GM21825 (cell line): ENCODE measurements around the gene ALCAM.
A peak's percentile ranks its signal among the peaks of the same experiment; 100 is the strongest.

Source experiments
- ATAC-seq: cut with Tn5 transposase; IDR thresholded peaks from one replicate; pipeline ENCODE4 v1.9.1; 2021; ENCODE audit warnings: mild to moderate bottlenecking, moderate library complexity; ENCODE audit not compliant: unreplicated experiment

Gene ALCAM

DNA sequence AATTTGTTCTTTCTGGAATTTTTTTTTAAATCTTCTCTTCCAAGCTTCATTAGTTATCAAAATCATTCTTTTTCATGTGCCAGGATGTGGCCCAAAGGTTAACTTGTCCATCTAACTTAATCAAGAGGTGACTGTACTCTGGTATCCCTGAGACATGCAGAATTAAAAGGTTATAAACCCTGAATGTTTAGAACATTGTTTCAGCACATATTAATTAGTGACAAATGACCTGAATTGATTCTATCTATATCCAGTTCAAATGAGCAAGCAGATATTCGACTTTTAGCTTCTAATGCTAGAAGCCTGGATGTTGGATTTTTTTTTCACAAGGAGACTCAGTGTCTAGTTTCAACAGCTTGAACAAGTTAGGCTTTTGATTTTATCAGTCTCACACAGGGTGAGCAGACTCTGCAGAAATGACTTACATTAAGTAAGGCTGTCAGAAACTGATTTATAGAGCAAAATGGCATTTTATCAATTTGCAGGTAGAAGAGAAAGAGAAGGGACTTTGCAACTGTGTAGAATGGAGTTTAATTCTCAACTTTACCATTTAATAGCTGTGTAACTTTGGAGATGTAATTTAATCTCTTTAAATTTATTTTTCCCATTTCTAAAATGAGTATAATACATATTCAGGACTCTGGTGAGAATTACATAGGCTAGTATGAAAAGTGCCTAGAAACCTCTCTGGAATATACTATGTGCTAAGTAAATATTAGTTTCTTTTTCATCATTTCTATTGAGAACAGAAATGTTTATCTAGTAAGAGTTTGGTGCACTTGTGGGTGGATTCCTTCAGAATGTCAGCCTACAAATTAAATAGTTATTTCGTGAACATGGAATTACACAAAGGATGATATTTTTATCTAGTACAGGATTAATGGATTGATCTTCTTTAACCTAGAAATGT, 100.0 kb downstream of the ALCAM start:
- ATAC-seq: no peak

DNA sequence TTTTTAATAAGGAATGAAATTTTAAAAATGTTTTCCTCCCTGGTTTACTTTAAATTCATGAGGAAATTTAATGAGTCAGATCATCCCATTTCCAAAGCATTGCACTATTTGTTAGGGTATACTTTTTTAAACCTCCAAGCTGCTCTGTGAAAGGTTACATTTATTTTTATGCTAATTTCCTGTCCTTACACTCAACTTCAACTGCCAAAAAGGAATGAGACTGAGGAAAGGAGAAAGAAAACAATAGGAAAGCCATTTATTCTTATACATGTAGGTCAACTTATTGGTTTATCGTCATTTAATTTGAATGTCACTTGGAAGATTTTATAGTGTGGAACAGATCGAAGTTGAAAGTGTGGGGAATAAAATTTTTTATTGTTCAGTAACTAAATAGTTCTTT, 104.1 kb downstream of the ALCAM start:
- ATAC-seq: no peak

DNA sequence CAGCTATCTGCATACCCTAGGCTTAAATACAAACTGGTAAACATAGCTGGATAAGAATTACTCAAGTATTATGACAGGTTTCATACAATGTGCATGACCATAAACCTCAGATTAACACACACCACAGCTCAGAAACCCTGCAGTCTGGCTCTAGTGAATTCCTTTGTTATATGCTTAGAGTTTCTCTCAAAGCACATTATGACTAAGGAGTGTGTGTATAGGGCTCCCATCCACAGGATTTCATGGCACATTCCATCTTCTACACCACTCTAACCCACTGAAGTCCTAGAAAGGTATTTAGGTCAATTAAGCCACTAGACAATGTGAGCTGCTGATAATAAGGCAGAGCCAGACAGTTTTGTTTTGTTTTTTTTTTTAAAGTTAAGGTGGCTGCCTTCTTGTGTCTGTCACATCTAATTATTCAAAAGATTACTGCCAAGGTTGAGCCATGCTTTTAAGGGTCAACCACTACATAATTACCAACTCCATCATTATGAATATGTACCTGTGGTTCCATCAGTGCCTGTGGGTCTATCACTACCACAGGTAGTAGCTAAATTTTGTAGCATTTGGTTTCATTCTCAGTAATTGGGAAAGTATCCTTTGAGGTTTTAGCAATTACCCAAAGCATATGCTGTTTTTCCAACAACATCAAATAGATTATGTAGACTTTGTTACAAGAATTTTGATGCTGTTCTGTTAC, 107.0 kb downstream of the ALCAM start:
- peak; percentile 89 for ATAC-seq

DNA sequence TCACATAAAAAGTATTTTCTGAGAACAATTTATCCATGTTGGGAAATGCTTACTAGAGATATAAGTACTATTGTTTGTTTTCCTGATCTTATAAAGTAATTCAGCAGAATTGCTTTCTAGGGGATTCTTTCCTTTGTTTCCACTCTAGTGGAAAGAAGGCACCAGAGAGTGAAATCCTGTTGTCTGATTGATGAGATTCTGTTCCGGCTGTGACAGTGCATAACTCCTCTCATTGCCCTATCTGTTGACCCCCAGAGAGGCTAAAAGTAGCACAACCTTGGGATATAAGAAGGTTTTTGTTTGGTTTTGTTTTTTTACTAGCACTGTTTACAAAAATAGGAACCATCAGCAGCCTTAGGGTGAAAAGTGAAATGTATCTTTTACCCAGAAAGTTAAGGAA, 114.1 kb downstream of the ALCAM start:
- no peak for ATAC-seq

DNA sequence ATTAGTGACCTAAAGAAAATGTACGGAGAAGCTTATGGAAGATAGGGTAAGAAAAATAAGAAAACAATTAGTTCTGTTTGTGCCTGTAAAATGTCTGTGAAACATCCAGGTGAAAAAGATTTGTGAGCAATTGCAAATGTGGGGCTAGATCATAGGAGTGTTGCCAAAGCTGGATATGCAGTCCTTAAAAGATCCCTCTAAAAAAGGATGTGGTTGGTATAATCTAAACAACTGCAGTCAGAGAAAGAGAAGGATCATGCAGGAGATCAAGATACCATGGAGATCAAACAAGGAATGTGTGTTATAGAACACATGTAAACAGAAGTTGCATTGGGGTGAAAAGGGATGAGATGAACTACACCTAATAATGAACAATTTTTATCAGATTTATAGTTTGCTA, 116.8 kb downstream of the ALCAM start:
- ATAC-seq: no peak

DNA sequence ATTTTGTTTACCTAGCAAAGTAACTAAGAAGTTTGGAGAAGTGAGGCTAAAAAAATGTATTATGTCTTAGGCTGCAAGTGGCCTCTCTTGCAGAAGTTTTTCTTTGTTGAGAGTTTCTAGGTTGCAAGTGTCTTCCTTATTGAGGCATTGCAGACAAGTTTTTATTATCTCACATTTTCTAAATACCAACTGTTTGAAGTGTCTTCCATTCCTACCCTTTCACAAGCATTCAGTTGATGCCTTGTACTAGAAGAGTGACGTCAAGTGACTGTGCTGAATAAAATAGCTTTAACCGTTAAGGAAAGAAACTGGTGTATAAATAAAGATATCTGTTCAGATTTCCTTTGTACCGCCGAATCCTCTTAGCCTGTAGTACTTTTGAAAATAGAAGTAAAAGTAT, 123.3 kb downstream of the ALCAM start:
- no peak for ATAC-seq

DNA sequence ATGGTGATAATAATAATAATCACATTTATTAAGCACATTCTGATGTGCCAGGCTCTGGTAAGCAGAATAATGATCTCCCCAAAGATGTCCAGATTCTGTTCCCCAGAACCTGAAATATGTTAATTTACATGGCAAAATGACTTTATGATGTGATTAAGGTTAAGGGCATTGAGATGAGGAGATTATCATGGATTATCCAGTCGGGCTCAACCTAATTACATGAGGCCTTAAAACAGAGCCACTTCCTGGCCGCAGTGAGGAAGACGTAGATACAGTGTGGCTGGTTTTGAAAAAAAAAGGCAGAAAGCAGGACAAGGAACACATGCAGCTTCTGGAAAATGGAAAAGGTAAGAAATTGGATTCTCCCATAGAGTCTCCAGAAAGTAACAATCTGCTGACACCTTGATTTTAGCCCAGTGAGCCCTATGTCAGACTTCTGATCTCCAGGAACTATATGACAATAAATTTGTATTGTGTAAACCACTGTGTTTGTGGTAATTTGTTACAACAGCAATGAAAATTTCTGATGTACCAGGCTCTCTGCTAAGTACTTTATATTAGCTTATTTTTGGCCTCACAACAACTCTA, 126.7 kb downstream of the ALCAM start:
- ATAC-seq: no peak

DNA sequence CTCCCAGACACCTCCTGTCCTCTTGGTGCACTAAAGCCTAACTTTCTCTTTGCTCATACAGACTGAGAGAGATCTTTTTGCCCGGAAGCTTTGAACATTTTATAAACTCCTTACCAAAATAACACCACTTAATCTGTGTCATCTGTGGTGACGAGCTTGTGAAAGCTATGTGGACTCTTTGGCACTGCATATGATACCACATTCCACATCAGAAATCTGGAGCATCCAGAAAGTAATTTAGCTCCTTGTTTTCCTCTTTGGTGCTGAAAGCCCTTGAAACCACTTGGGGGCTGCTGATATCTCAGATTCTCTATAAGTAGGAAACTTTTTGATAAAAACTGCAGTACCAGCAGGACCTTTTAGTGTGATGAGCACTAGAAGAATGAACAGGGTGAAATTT, 128.3 kb downstream of the ALCAM start:
- no peak for ATAC-seq

DNA sequence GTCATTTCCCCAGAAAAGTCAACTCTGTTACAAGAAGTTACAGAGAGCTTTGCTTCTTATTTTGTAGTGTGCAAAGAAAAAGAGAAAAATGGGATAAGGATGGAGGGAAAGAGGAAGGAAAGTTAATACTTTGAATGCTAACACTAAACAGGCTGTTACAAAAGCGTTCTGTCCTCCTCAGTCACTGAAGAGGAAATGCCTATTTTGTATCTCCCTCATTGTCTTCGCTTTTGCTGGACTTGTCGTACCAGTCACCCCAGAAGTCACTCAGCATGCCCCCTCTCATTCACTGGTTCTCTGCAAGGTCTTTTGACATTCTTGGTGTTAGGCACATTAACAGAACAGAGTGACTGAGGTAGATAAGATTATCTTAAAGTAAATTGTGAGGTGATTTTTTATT, 129.6 kb downstream of the ALCAM start:
- no peak for ATAC-seq

DNA sequence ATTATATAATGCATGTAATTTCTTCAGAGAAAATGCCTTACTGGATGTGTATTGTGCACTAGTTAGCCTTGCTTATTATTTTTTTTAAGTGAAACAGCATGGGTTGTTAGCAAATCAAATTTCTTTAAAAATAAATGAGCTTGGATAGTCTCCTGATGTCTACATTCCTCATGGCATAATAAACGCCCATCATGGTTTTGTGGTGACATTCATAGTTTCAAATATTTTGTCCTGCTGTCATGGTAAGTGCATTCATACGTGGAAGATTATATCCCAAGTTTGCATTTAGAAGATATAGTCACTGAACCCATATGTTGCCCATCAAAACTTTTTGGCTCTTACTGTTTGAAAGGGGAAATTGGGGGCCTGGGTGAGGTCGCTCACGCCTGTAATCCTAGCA, 130.7 kb downstream of the ALCAM start:
- ATAC-seq: no peak

DNA sequence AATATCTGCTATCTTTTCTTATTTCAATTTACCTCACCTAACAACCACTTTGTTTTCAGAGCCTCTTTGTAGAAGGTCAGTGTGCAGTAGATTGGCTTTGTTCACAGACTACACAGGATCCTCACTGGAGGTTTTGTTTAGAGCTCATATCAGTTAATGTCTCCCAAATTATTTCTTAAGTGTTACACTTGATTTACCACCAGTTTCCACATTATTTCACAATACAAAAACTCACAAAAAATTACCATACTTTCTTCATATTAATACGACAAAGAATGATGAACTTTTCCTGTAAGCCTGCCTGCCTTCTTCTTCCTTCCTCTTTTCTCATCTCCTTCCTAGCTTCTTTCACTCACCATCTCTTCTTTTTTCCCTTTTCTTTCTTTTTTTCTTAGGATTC, 133.3 kb downstream of the ALCAM start:
- ATAC-seq: no peak

DNA sequence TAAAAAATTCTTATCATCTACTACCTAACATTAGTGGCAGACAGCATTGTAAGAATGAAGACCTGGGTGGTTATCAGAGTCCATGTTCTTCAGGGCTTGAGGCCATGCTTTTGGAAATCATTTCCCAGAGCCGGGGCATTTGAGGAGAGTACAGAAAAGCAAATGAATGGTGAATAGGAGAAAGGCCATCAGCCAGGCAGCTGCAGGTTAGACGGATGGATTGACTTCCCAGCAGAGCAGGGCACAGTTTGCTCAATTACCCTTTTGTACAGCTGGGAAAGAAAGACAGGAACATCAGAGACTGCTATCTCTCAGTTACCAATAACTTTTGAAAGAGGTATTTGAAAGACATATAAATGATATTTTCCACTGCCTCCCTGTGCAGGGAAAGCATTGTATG, 135.6 kb downstream of the ALCAM start:
- no peak for ATAC-seq

DNA sequence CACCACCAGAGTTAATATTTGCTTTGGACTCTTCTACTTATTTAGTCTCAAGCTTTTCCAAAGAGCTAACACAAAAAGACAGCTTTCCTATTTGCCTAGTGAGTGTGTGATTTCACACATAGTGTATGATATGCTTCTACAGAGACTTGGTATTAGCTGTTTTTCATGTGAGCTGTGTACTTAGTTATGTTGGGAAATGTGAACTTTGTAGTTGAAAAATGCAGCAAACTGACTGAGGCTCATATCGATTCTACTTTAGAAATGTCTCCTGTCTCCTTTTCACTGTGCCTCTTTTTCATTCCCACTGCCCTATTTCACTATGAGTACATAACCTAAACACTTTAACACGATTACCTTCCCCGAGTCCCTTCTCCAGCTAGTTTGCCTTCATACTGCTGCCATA, 136.5 kb downstream of the ALCAM start:
- no peak for ATAC-seq

DNA sequence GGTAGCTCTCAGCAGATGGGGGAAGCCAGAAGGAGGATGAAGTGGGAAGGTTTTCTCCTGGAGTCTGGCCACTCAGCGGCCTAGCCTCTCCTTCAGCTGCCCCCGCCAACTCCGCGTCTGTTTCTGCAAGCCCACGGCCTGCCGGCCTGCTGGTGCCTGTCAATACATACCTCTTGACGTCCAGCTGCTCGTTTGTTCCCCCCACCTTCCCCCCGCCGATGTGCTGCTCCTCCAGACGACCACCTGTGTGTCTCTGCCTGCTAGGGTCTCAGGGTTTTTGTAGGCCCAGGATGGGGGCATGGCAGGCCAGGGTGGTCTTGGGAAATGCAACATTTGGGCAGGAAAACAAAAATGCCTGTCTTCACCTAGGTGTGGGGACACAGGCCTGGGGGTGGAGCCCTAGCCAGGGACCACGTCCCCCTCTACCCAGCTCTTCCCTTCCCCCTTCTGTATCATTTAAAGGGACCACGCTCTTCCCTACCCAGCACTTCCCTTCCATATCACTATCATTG, 137.8 kb downstream of the ALCAM start:
- no peak for ATAC-seq

DNA sequence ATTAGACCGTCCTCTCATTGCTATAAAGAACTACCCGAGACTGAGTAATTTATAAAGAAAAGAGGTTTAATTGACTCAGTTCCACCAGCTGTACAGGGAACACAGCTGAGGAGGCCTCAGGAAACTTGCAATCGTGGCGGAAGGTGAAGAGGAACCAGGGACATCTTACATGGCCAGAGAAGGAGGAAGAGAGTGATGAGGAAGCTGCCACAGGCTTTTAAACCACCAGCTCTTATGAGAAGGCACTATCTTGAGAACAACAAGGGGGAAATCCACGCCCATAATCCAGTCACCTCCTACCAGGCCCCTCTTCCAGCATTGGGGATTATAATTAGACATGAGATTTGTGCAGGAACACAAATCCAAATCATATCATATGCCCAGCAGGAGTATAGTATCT, 138.5 kb downstream of the ALCAM start:
- ATAC-seq: no peak

DNA sequence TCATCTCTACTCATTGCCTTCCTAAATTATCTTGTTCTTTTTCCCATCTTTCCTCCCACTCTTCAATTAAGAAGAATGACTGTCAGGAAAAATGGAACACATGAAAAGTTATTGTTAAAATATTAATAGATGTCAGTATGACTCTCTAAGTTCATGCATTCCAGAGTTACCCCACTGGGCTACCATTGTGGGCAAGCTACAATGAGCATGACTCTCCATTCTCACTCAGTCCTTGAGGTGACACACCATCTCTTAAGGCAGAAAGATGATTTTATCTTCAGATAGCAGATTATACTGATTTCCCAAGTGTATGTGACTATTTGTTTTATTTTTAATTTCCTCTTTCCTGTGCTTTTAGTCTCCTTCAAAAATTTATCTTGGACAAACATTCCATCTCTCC, 144.3 kb downstream of the ALCAM start:
- ATAC-seq: no peak

DNA sequence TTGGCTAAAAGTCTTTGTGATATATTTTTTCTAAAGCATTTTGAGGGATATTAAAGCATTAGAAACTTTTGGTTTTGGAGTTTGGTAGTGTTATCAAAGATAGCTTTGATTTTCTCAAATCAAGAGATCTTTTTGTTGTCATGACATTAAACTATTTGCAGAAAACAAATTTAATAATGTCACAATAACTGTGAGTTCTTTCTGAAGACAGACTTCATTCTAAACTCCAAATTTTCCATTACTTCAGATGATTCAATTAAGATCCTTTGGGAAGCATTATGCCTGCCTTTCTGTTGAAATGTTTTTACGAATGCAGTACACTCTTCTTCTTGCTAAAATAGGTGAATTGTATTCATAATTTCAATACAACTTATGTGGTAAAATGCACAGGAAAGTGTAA, 145.4 kb downstream of the ALCAM start:
- no peak for ATAC-seq

DNA sequence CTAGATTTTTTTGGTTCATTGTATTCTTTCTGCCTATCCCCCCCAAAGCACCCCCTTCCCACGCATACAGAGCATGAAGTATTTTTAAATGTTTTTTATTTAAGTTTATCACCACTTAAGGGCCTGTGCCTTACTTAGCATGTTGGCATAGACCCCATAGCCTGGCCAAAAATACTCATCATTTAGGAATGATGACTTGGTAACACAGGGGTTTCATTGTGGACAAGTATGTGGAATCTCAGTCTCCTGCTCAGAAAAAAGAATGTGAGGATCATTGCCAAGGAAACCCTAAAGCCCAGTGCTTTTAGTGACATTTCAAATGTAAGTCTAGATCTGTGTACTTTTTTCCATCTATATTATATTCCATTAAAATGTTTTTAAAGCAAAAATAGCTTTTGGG, 146.3 kb downstream of the ALCAM start:
- no peak for ATAC-seq

DNA sequence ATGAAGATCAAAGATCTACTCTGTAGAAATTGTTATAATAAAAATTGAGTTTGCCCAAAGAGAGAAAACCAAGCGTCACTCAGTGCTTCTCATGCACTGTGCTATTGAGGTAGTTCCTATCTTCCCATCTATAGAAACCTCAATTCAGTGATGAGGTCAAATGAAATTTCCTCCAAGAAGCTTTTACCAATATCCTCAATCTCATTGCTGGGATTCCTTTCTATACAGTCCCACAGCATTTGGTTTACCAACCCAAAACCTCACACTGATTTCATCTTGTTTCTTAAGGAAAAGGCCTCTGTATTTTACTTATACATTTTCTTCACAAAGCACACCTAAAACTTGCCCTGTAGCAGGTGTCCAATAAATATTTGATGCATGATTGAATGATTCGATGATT, 147.2 kb downstream of the ALCAM start:
- no peak for ATAC-seq

DNA sequence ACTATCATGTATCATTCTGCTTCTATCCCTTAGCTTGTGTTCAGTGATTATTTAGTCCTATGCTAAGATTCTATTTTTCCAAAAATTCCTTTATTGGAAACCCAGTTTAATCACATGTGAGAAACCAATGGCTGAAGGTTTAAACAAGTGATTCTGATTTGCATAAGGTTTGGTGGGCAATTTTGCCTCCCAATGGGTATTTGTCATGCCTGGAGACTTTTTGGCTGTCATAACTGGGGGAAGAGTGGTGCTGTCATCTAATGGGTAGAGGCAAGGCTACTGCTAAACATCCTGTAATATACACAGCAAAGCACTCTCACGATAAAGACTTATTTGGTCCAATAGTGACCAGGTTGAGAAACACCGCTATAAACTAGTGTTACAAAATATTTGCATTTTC, 148.7 kb downstream of the ALCAM start:
- ATAC-seq: no peak

DNA sequence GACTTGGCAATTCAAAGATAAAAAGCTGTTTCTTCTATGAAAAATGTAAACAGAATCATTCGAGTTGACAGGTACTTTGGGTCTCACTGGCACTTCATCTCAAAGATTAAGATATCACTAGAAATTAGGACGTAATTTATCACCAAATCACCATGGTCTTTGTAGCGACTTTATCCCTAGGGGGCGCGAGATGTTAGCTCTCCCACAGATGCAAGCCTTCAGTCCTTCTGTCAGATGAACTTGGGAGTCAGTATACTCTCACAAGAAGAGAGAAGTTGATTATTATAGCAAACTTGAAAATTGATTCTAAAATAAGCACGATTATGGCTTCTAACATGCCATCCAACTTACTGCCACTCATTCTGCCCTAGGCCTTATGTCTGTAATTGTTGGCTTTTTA, 150.3 kb downstream of the ALCAM start:
- no peak for ATAC-seq

DNA sequence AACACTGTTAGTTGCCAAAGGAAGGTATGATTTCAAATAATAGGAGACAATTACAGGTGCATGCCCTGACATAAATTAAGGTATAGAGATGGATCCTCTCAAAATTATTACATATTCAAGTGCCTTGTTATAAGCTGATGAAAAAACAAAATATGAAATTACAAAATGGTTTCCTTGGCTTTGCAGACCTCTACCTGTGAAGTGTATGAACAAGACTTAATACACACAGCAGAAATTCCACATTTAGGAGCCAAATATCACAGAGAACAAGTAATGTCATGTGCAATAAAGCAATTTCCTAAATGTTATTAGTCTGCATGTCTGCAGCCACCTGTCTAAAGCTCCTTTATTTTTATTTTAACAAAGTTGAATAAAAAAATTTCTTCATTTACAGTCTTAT, 151.5 kb downstream of the ALCAM start:
- ATAC-seq: no peak
